ENCODE results near the gene RAPGEF6.

GRCh38 chr5:131607903-131608540 is 27.0 kb downstream of the RAPGEF6 start:
- TF ChIP-seq POLR2AphosphoS5 (IDR thresholded peaks at IDR 0.05; ENCODE audit: low read depth, low read length), result no peak
- TF ChIP-seq, protein P1, sequence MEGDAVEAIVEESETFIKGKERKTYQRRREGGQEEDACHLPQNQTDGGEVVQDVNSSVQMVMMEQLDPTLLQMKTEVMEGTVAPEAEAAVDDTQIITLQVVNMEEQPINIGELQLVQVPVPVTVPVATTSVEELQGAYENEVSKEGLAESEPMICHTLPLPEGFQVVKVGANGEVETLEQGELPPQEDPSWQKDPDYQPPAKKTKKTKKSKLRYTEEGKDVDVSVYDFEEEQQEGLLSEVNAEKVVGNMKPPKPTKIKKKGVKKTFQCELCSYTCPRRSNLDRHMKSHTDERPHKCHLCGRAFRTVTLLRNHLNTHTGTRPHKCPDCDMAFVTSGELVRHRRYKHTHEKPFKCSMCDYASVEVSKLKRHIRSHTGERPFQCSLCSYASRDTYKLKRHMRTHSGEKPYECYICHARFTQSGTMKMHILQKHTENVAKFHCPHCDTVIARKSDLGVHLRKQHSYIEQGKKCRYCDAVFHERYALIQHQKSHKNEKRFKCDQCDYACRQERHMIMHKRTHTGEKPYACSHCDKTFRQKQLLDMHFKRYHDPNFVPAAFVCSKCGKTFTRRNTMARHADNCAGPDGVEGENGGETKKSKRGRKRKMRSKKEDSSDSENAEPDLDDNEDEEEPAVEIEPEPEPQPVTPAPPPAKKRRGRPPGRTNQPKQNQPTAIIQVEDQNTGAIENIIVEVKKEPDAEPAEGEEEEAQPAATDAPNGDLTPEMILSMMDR (IDR thresholded peaks at IDR 0.05), result no peak
- TF ChIP-seq TCF7L2 (IDR thresholded peaks at IDR 0.05; ENCODE audit: low read depth, low read length), result no peak
- TF ChIP-seq, protein P2, sequence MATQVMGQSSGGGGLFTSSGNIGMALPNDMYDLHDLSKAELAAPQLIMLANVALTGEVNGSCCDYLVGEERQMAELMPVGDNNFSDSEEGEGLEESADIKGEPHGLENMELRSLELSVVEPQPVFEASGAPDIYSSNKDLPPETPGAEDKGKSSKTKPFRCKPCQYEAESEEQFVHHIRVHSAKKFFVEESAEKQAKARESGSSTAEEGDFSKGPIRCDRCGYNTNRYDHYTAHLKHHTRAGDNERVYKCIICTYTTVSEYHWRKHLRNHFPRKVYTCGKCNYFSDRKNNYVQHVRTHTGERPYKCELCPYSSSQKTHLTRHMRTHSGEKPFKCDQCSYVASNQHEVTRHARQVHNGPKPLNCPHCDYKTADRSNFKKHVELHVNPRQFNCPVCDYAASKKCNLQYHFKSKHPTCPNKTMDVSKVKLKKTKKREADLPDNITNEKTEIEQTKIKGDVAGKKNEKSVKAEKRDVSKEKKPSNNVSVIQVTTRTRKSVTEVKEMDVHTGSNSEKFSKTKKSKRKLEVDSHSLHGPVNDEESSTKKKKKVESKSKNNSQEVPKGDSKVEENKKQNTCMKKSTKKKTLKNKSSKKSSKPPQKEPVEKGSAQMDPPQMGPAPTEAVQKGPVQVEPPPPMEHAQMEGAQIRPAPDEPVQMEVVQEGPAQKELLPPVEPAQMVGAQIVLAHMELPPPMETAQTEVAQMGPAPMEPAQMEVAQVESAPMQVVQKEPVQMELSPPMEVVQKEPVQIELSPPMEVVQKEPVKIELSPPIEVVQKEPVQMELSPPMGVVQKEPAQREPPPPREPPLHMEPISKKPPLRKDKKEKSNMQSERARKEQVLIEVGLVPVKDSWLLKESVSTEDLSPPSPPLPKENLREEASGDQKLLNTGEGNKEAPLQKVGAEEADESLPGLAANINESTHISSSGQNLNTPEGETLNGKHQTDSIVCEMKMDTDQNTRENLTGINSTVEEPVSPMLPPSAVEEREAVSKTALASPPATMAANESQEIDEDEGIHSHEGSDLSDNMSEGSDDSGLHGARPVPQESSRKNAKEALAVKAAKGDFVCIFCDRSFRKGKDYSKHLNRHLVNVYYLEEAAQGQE (IDR thresholded peaks at IDR 0.05; ENCODE audit: insufficient read depth in 1 of 2, low read depth in 2 of 2, low read length in 1 of 2), result no peak
